NB4 (cell line): ENCODE results near the gene RNPC3.
"Not testable (repeated sequence)": the region's sequence is repeated elsewhere in the genome, so short reads cannot be mapped to it uniquely, and the experiment has no call there.

Experiments used
- DNase-seq: peaks from one replicate; pipeline ENCODE4 v3.0.0; 2010; ENCODE audit warnings: low read depth
- H3K4me3 ChIP-seq: one replicate; pipeline ENCODE4 v1.5.1; 2011; ENCODE audit warnings: mild to moderate bottlenecking, low read depth, low read length, moderate library complexity
- MYC ChIP-seq: IDR thresholded peaks from 2 replicates; pipeline ENCODE4 v1.6.1; 2011; ENCODE audit warnings: low read depth, low read length
- POLR2A ChIP-seq: IDR thresholded peaks from 2 replicates; pipeline ENCODE4 v1.6.1; 2011; ENCODE audit warnings: mild to moderate bottlenecking; ENCODE audit not compliant: insufficient read length; ENCODE audit errors: extremely low read depth
- TF ChIP-seq, protein P1 (sequence below): IDR thresholded peaks from one replicate; pipeline ENCODE4 v1.5.1; 2012; ENCODE audit warnings: low read depth, low read length
- TF ChIP-seq, protein P2 (sequence below): IDR thresholded peaks from 2 replicates; pipeline ENCODE4 v1.6.1; 2011; ENCODE audit warnings: low read depth, low read length

The RNPC3 gene

DNA sequence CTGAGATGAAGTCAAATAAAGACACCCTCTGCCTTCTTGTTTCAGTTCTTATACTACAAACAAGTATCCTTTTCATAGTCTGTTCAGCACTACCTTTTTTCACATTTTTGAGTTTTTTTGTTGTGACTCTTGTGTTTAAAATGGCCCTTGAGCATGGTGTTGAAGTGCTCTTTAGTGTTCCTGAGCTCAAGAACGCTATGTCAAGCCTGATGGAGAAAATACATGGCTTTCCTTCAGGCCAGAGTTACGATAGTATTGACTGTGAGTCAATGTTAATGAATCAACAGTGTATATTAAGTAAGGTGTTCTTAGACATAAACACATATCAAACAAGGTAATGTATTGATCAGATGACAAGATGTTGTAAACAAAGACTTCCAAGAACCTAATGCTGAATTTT is 12.7 kb downstream of the RNPC3 start:
- TF ChIP-seq, protein P1, sequence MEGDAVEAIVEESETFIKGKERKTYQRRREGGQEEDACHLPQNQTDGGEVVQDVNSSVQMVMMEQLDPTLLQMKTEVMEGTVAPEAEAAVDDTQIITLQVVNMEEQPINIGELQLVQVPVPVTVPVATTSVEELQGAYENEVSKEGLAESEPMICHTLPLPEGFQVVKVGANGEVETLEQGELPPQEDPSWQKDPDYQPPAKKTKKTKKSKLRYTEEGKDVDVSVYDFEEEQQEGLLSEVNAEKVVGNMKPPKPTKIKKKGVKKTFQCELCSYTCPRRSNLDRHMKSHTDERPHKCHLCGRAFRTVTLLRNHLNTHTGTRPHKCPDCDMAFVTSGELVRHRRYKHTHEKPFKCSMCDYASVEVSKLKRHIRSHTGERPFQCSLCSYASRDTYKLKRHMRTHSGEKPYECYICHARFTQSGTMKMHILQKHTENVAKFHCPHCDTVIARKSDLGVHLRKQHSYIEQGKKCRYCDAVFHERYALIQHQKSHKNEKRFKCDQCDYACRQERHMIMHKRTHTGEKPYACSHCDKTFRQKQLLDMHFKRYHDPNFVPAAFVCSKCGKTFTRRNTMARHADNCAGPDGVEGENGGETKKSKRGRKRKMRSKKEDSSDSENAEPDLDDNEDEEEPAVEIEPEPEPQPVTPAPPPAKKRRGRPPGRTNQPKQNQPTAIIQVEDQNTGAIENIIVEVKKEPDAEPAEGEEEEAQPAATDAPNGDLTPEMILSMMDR = no peak
- TF ChIP-seq, protein P2, sequence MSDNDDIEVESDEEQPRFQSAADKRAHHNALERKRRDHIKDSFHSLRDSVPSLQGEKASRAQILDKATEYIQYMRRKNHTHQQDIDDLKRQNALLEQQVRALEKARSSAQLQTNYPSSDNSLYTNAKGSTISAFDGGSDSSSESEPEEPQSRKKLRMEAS = no peak
- no peak for TF ChIP-seq POLR2A
- no peak for TF ChIP-seq MYC
- no peak for DNase-seq

DNA sequence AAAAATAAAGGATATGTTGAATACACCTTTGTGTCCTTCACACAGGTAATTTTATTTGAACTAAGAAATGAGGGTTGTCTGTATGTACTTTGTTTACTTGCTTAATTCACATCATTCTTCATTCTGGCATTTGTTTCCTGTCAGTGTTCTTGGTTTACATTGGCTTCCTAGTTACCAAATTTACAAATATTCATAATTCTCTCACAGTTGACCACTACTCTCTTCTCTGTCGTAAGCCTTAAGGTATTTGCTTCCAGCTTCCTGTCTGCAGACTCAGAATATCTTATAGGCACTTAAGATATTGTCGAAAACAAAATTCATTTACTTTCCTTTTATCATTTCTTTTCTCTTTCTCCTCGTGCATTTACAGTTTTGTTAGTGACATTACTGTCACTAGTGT is 15.9 kb downstream of the RNPC3 start:
- TF ChIP-seq MYC (no peak), POLR2A (no peak)
- TF ChIP-seq, protein P2 = no peak
- TF ChIP-seq, protein P1 = no peak
- DNase-seq = no peak
- H3K4me3 ChIP-seq = no peak overlapping the region

More for the DNA sequence above, 12.7 kb downstream of the RNPC3 start:
- no peak overlapping the region for H3K4me3 ChIP-seq

DNA sequence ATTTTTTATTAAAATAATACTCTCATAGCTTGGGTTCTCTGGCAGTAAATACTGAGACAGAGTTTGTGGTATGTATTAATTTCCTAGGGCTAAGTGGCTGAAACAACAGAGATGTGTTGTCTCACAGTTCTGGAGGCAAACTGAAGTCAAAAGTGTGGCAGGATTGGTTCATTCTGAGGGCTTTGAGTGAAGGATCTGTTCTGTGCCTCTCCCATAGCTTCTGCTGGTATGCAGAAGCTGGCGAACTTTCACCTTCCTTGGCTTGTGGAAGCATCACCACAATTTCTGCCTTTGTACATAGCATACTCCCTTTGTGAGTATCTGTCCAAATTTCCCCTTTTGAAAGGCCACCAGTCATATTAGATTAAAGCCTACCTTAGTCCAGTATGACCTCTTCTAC is 21.0 kb downstream of the RNPC3 start:
- no peak for DNase-seq
- no peak overlapping the region for H3K4me3 ChIP-seq
- TF ChIP-seq POLR2A (no peak), MYC (no peak)
- TF ChIP-seq, protein P2 = no peak
- TF ChIP-seq, protein P1 = no peak

DNA sequence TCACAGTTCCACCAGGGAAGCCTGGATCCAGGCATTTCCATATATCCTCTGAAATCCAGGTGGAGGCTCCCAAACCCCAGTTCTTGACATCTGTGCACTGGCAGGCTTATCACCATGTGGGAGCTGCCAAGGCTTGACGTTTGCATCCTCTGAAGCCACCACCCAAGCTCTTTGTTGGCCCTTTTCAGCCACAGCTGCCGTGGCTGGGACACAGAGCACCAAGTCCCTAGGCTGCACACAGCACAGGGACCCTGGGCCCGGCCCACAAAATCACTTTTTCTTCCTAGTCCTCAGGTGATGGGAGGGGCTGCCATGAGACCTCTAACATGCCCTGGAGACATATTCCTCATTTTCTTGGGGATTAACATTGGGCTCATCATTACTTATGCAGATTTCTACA is 22.3 kb downstream of the RNPC3 start:
- DNase-seq = no peak
- no peak overlapping the region for H3K4me3 ChIP-seq
- TF ChIP-seq, protein P2 = no peak
- TF ChIP-seq, protein P1 = no peak
- no peak for TF ChIP-seq POLR2A
- TF ChIP-seq MYC = no peak

DNA sequence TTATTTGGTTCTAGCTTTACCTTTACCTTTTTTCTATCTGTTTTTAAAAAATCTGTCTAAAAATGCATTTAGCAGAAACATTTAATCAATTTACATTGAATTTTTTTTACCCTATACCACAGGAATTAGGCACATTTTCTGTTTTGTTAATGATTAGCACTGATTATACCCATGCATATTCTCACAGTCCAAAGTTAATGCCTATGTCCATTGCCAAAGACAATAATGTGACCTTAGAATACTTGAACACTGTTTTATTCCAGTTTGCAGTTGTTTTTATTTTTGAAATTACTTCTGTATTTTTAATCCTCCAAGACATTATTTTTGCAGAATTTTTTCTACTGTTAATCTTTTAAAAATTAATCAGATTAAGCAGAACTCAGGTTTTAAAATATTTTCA is 34.9 kb downstream of the RNPC3 start:
- no peak for DNase-seq
- TF ChIP-seq, protein P2 = no peak
- TF ChIP-seq POLR2A = no peak
- no peak for TF ChIP-seq MYC
- TF ChIP-seq, protein P1 = no peak
- no peak overlapping the region for H3K4me3 ChIP-seq

DNA sequence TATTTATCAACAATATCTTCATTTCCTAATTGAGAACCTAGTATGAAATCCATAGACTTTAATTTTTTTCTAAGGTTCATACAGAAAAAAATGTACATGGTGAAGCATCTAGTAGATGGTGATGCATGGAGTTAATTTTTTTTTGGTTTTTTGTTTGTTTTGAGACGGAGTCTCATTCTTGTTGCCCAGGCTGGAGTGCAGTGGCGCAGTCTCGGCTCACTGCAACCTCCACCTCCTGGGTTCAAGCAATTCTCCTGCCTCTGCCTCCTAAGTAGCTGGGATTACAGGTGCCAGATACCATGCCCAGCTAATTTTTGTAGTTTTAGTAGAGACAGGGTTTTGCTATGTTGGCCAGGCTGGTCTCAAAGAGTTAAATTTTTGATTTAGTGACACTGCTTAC is 35.6 kb downstream of the RNPC3 start:
- not testable (repeated sequence) for H3K4me3 ChIP-seq, DNase-seq
